GM18909 (cell line): ENCODE measurements around the gene MGAT2.
"Not testable (repeated sequence)": the region's sequence is repeated elsewhere in the genome, so short reads cannot be mapped to it uniquely, and the experiment has no call there.

Experiments
- ATAC-seq: cut with Tn5 transposase; IDR thresholded peaks from one replicate; pipeline ENCODE4 v1.9.1; 2021; ENCODE audit warnings: mild to moderate bottlenecking; ENCODE audit not compliant: unreplicated experiment, poor library complexity

MGAT2 gene

DNA sequence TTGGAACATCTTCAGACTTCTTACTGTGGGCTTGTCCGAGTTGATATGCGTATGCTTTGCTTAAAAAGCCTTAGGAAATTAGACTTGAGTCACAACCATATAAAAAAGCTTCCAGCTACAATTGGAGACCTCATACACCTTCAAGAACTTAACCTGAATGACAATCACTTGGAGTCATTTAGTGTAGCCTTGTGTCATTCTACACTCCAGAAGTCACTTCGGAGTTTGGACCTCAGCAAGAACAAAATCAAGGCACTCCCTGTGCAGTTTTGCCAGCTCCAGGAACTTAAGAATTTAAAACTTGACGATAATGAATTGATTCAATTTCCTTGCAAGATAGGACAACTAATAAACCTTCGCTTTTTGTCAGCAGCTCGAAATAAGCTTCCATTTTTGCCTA lies 13.0 kb upstream of the MGAT2 start:
- no peak for ATAC-seq

DNA sequence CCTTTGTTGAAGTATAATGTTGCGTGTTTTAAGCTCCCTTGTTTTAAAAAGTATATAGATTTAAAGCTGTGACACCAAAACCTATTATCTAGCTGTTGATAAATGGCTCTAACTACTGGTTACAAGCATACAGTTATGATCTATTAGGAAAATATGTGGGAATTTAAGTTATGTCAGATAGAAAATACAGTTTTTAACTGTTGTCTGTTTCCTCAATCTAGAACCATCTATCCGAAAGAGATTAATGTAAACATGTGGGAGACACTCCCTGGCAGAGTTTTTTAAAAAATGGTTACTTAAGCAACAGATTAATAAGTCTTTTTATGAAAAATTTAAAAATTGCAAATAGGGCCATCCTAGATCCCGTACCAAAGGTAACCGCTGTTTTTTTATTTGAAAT lies 8.3 kb upstream of the MGAT2 start:
- ATAC-seq: no peak

DNA sequence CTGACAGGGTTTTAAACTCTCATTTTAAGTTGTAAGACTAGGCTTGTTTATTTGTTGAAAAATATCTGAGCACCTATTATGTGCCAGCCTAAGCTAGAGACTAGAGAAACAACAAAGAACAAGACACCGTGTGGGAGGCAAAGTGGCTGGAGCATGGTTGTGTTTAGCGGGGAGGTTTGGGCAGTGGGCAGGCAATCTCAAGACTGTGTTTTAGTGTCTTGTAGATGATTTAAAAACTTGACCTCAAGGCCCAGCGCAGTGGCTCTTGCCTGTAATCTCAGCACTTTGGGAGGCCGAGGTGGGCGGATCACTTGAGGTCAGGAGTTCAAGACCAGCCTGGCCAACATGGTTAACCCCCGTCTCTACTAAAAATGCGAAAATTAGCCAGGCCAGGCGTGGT lies 7.9 kb upstream of the MGAT2 start:
- no peak for ATAC-seq

DNA sequence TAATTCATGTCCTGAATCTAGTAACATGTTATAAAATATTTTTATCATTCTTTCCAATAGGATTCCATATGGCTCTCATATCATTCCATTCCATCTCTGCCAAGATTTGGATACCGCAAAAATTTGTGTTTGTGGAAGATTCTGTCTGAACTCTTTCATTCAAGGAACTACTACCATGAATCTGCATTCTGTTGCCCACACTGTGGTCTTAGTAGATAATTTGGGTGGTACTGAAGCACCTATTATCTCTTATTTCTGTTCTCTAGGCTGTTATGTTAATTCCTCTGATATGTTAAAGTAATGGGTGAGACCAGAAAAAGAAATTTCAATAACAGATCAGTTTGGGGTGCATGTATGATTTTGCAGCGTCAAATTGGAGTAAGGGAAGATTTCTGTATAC lies 6.4 kb upstream of the MGAT2 start:
- no peak for ATAC-seq

DNA sequence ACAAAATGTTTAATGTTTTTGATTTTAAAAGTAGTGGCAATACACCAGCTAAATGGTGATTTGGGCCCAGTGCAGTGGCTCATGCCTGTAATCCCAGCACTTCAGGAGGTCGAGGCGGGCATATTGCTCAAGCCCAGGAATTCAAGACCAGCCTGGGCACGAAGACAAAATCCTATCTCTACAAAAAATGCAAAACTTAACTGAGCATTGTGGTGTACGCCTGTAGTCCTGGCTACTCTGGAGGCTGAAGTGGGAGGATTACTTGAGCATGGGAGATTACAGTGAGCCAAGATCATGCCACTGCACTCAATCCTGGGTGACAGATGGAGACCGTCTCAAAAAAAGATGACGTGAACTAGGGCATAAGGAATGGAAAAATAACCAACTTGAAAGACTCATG lies 4.8 kb upstream of the MGAT2 start:
- ATAC-seq: no peak

DNA sequence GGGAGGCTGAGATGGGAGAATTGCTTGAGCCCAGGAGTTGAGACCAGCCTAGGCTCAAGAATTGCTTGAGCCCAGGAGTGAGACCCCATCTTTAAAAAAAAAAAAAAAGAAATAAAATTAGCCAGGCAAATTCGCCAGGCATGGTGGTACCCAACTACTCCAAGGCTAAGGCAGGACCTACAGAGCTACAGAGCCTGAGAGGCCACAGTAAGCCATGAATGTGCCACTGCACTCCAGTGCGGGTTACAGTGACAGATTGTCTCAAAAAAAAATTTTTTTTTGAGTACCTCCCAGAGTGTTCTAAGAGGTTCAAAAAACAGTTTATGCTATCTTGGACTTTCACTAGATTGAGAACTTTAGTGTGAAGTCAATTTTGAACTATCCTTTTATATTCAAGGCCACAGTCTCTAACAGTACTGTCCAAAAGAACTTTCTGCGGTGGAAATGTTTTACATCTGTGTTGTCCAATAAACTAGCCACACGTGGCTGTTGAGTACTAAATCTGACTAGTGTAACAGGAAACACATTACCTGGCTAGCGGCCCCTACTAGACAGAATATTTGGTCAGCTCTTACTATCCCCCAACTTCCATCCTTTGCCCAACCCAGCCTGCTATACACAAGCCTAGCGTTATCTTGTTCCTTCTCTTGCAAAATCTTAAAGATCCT lies 2.6 kb upstream of the MGAT2 start:
- no peak for ATAC-seq

DNA sequence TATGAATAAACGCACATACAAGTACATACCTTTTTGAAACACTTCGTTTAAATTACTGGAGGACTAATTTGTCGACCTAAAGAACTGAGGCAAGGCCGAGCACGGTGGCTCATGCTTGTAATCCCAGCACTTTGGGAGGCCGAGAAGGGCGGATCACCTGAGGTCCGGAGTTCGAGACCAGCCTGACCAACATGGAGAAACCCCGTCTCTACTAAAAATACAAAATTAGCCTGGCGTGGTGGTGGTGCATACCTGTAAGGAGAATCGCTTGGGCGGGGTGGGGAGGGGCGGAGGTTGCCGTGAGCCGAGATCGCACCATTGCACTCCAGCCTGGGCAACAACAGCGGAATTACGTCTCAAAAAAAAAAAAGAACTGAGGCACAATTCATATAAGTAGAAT lies 1.3 kb upstream of the MGAT2 start:
- ATAC-seq: not testable (repeated sequence)

DNA sequence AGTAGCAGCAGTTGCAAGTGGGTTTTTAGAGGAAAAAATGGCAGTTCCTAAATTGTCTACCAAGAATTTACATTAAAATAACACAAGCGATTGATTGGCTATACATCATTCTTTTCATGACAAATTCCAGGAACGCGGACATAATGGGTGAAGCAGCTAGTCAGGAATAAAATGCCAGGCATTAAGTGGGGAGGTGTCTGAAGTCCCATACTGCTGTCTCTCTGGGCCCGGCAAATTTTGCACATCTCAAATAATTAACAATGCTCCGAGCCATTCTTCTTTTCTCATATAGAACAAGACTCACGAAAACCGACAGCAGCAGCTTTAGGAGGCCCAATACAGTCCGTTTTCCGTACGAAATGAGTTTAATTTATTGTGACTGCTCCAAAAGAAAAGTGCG lies 869 bp upstream of the MGAT2 start:
- ATAC-seq: no peak

DNA sequence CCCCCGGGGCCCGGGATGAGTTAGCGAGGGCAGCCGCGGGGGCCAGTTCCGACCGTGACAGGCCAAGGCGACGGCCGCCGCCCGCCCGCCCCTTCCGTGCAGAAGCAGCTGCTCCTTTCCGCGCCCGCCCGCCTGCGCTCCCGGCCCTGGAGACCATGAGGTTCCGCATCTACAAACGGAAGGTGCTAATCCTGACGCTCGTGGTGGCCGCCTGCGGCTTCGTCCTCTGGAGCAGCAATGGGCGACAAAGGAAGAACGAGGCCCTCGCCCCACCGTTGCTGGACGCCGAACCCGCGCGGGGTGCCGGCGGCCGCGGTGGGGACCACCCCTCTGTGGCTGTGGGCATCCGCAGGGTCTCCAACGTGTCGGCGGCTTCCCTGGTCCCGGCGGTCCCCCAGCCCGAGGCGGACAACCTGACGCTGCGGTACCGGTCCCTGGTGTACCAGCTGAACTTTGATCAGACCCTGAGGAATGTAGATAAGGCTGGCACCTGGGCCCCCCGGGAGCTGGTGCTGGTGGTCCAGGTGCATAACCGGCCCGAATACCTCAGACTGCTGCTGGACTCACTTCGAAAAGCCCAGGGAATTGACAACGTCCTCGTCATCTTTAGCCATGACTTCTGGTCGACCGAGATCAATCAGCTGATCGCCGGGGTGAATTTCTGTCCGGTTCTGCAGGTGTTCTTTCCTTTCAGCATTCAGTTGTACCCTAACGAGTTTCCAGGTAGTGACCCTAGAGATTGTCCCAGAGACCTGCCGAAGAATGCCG lies 699 bp downstream of the MGAT2 start:
- ATAC-seq: peak; percentile 33

DNA sequence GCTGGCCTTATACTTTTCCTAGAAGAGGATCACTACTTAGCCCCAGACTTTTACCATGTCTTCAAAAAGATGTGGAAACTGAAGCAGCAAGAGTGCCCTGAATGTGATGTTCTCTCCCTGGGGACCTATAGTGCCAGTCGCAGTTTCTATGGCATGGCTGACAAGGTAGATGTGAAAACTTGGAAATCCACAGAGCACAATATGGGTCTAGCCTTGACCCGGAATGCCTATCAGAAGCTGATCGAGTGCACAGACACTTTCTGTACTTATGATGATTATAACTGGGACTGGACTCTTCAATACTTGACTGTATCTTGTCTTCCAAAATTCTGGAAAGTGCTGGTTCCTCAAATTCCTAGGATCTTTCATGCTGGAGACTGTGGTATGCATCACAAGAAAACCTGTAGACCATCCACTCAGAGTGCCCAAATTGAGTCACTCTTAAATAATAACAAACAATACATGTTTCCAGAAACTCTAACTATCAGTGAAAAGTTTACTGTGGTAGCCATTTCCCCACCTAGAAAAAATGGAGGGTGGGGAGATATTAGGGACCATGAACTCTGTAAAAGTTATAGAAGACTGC lies 1.5 kb downstream of the MGAT2 start:
- no peak for ATAC-seq

DNA sequence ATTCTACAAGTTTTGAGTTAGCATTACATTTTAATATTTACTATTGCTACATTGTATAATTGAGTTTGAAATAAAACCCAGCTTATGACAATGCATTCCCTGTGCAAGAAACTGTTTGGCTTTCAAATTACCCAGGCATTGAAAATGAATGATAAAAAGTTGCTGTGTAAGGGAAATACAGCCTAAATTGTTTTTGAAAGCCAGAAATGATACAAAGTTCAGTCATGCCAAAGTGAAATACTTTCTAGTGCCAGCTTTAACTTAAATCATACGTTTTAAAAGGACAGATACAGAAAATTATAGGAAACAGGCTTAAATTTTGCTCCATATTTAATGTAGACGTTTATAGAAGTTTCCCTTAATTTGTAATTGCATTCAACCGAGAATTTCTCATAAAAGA lies 2.8 kb downstream of the MGAT2 start:
- ATAC-seq: no peak

DNA sequence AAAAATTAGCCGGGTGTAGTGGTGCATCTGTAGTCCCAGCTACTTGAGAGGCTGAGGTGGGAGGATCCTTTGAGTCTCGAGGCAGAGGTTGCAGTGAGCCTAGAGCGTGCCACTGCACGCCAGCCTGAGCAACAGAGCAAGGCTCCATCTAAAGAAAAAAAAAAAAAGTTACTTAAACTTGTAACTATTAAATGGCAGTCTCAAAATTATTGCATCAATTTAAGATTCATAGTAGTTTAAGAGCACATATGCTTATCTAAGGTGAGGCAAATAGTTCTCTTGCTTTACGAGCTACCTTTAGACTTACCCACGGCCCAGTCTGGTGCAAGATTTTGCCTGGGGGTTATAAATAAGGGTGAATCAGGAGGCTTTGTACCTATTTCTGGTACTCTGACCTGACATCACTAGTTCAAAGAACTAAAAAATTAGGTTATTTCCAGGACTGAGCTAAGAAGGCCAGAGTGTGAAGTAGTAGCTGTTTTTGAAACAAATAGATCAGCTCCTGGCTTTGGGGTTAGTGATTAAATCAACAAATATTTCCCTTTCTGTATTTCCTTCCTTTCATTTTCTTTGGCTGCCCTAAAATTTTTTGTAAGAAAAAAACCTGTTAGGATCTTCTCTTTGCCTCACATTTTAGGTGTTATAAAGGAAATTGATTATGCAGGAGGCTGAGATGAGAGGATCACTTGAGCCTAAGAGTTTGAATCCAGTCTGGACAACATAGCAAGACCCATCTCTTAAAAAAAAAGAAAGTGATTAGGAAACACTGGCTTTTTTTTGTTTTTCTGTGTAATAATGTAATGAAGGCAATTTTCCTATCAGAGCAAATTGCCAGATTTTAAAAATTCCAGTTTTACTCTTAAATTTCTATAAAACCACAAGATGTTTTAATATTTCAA lies 3.6 kb downstream of the MGAT2 start:
- no peak for ATAC-seq

DNA sequence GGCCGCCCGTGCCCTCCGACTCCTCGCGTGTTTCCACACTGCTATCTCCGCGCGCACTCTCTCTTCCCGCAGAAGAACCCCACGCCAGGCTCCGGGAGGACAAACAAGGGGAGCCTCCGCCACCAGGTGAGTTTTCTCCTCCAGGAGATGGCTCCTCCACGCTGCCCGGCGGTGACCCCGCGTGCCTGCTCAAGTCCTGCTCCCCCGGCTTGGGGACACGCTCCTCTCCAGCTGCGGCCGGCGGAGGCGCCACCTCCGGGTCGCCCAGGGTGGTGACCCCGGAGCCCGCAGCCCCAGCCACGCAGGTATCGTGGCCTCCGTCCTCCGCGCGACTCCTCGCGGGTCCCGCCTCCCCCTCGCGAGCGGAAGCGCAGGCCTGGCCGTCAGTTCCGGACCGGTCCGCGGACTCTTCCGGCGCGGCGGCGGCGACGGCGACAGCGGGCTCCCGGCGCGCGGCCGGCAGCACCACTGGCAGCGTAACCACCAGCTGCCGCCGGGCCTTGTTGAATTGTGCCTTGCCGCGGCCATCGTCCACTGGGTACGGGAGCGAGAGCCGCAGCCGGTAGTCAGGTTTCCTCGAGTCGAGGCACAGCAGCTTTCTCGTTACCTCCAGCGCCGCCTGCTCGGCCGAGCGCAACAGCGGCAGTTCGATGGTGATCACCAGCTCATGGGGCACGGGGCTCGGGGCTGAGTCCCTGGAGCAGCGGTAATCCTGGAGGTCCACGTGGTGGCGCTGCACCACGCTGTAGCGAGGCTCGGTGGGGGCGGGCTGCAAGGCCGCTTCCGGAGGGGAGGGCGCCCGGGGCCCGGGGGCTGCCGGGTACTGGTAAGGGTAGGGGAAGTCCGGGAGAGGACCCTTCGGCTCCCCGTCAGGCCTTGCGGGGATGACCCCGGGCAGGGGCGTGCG lies 13.3 kb downstream of the MGAT2 start:
- ATAC-seq: peak; percentile 82

DNA sequence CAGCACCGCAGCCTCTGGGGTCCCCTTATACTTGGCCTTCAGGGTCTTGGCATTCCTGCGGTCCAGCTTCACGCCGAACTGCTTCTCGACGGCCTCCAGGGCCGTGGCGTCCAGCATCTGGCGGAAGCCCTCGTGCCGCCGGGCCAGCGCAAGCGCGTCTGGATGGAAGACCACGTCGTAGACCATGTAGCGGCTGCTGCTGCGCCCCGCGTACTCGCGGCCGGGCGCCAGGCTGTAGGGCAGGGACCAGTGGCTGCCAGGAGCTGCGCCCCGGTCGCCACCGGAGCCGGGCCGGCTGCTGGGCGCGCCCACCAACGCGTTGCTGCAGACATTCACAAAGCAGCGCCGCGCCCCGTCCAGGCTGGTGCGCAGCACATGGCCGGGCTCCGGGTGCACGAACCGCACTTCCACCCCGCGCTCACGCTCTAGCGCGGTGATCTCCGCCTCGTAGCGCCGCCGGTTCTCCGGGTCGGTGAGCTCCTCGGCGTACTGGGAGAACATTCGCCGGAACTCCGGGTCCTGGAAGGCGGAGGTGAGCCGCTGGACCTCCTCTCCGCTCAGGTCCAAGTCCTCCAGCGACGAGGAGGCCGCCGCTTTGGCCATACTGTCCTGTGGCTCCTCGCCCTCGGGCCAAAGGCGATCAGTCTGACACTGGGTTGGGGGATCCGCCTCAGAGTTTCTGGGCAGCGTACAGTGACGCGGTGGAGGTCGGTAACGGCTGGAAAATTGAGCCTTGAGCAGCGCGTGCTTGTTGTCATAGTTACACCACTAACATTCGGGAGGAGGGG lies 14.1 kb downstream of the MGAT2 start, which contains the start of gene DNAAF2:
Gene DNAAF2, minus strand, starts transcription at position 698 of the 788 bp plus-strand sequence. Its CDS starts 95 bp downstream, at position 603.
- peak; percentile 32 for ATAC-seq

DNA sequence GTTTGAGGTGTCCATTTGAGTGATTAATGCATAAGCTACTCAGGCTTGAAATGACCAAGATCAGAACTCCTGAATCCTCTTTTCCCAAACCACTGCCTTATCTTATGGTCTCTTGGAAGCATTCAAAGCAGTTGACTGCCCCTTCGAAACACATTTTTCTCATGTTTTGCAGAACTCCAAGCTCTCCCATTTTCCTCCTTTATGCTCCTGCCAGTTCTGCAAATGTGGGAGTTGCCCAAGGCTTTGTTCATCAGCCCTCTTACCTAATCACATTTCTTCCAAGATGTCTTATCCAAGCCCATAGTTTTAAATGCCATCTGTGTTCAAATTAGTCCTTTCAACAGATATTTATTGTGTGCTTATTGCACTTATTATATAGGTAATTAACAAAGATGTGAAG lies 16.3 kb downstream of the MGAT2 start:
- no peak for ATAC-seq

DNA sequence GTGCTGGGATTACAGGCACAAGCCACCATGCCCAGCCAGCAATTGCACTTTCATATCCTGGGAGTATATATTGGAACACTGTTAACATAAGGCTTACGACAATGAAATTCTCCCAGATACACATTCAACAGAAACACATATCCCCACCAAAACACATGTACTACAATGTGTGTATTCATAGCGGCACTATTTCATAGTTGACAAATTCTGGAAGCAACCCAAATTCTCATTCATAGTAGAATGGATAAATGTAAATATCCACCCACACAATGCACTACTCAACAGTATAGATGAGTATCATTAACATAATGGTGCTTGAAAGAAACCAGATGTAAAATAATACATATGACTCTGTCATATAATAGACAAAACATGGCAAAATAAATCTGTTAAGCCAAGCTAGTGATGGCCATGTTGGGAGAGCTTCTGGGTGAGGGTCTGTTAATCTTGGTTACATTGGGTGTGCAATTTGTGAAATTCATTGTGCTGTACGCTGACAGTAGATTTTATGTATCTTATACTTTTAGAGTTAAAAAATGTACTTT lies 17.0 kb downstream of the MGAT2 start:
- no peak for ATAC-seq

DNA sequence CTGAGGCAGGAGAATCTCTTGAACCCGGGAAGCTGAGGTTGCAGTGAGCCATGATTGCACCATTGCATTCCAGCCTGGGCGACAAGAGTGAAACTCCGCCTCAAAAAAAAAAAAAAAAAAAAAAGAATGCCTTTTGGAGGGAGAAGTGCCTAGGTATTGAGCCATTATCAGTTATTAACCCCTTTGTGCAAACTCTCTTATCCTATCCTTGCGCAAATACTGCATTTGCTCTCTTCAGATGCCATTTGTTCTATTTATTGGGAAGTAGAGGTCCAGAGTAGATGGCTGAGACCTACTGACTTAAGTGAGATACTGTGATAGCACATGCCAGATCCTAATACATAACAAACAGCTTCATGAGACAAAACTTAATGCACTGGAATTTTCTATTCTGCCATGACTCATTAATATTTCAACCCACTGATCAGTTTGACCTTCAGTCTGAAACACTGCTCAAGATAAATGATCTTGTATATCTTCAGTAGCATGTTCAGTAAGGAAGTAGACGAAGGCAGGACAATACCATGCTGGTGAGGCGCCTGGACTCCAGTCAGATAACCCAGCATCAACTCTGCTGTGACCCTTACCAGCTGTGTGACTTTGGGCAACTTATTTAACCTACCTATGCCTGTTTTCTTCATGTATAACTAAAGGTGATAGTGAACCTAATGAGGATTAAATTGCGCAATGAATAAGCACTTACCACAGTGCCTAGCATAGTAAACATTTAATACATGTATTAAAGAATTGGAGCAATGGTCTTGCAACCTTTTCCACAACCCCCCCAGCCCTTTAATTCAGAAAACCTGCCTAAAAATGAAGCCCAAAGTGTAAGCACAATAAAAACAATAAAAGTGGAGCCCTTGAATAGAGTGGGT lies 20.2 kb downstream of the MGAT2 start:
- ATAC-seq: no peak

DNA sequence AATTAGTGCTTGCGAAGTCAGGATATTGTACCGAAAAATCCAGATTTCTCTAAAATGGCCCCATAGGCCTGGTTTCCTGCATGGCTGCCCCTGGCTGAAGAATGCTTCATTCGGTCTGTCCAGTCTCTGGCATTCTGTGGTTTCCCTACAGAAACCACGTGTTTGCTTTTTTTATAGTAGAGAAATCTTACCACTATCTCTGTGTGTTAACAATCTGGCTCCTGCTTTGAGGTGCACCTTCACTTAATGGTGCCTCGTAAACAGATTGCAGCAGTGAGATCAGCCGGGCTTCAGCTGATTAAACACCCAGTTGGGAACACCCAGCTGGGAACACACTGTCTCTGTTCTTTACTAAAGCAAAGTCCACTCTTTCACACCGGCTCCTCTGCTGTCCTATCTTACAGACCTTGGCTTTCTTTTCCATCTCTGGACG lies 21.1 kb downstream of the MGAT2 start:
- no peak for ATAC-seq
